ENCODE measurements around the gene EIF4E1B.

Gene EIF4E1B

DNA sequence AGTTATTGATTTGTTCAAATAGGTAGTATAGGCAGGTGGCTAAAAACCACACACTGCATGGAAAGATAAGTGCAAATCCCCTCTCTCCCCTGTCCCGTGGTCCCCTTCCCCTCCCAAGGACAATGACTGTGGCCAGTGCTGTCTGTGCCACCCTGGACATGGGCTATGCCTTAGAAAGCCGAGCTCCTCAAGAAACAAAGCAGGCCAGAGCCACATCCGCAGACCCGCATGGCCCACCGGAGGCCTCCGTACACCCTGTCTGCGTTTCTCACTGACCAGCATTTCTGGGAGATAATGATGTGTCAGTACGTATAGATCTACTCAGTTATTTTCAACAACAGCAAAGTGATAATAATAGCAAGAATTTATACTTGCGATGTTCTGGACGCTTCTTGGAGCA is 33.1 kb downstream of the EIF4E1B start:
- no peak for DNase-seq
- ATAC-seq, result no peak

DNA sequence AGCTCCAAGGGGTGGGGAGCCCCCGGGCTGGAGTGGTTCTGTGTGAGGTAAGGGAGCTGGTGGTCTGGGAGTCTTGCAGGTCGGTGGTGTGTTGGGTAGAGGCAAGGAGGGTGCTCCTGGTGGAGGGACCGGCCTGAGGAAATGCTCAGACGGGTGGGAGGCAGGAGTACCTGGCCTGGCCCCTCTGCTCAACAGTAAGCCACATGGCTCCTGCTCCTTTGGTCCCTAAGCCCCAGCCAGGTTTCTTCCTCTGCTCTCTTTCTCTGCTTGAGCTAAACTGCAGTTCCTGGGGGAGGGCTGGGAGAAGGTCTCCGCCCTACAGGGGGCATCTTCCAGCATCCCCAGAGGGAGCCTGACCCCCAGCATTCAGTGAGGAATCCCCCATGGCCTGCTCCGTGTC is 34.0 kb downstream of the EIF4E1B start:
- no peak for ATAC-seq
- no peak for DNase-seq

DNA sequence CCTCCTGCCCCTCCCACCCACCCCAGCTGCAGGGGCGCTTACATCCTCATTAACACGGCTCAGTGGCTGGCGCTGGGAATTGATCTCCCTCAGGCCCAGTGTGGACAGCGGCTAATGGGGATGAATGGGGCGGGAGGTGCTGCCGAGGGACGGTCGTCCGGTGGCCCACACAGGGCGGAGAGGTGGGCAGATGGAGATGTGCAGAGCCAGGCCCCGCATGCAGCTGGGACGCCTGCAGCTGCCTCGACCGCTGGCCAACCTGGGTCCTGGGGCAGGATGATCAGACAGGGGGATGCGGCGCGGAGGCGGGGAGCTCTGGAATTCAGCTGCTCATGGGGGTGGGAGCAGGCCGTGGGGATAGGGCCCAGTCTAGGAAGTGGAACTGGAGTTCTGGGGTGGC is 34.4 kb downstream of the EIF4E1B start:
- ATAC-seq (no peak), DNase-seq (no peak)

DNA sequence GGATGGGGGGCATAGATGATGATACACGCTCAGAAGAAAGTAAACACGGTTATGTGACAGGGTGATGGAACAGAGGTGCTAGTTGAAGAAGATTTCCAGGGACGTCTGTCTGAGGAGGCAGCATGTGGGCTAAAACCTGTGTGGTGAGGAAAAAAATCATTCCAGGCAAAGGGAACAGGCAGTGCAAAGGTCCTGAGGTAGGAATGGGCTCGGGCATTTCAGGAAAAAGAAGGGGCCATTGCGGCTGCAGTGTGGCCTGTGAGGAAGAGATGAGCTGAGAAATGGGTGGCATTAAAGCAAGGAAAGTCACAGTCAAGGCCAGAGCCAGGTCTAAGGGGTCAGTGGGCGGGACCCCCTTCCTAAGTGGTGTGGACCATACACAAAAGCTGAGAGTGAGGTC is 35.0 kb downstream of the EIF4E1B start:
- ATAC-seq (no peak), DNase-seq (no peak)

DNA sequence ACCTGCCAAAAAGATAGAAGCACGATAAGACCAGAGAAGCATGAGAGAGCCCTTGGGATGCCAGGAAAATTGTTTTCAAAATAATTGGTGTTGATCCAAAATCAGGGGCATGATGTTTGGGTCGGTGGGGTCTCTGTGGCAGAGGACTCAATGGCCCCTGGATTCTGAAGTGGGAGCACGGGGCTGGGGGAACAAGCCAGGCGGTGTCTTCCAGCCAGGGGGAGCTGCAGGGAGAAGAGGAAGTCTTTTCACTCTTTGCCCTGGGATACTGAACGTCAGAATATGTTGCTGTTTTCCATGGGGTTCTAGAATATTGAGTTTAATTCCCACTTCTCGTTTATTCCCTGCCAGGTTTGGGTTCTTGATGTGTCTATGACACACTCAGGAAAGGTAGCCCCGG is 37.2 kb downstream of the EIF4E1B start:
- DNase-seq (no peak), ATAC-seq (no peak)

DNA sequence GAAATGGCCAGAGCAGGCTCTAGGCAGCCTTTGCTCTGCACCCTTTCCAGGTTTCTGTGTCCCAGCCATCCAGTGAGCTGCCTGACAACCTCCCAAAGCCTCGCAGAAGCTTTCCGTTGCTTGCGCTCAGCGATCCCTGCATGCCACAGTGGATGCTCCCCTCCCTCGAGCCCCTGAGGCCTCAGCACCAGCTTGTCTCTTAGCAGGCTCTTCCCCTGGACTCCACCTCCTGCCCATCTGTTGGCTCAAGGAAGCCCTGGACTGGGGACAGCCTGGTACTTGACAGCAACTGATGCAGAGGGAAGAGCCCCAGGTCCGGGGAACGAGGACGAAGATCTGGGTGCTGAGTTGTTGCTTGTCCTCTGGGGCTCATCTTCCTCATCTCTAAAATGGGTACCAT is 40.0 kb downstream of the EIF4E1B start:
- DNase-seq, result no peak
- no peak for ATAC-seq

DNA sequence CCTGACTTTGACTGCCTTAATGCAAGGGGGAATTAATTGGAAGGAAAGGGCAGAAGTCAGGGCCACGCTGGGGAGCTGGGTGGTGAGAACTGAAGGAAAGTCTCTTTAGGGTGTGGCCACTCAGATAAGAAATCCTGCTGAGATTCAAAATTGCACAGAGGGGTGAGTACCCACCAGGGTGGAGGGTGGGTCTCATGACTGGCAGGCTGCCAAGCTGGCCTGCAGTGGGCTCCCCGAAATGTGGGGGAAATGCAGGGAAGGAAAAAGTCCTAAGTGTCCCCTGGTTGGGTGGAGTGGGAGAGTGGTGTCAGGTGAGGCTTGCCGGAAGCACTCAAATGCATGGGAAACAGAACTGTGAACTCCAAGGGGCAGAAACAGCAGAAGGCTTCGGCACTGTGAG is 40.9 kb downstream of the EIF4E1B start:
- no peak for DNase-seq
- no peak for ATAC-seq

DNA sequence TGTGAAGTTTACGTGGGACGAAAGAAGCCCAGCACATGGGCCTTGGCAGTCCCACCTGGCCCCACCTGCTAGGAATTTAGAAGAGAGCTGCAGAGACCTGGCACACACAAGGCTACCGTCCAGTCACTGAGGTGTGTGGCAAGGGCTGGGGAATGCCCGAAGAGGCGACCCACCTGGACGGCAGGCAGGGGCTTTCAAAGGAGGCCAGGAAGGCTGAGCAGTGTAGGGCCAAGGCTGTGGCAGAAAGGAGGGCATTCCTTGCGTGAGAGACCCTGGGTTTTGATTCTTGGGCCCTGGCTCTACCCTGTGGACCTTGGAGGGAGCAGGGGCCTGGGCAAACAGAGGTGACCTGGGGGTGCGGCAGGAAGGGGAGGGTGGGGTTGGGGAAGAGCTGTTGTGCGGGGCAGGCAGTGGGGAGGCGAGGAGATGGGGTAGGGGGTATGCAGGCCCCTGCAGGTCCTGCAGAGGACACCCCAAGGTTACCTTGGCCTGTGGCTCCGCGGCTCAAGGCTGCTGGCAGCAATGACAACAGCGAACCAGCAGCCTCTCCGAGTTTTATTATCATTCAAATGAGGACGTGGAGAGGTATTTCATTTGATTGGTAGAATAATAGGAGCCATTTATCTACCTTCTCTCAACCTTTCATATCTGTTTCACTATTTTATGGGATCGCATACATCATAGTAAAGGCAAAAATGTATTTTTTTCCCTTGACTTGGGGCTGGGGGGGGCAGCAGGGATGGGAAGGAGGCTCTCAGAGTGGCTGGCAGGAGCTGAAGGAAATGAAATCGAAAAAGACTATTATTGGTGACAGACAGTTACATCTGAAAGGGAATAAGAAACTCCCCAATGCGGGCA is 41.6 kb downstream of the EIF4E1B start:
- ATAC-seq, result no peak

DNA sequence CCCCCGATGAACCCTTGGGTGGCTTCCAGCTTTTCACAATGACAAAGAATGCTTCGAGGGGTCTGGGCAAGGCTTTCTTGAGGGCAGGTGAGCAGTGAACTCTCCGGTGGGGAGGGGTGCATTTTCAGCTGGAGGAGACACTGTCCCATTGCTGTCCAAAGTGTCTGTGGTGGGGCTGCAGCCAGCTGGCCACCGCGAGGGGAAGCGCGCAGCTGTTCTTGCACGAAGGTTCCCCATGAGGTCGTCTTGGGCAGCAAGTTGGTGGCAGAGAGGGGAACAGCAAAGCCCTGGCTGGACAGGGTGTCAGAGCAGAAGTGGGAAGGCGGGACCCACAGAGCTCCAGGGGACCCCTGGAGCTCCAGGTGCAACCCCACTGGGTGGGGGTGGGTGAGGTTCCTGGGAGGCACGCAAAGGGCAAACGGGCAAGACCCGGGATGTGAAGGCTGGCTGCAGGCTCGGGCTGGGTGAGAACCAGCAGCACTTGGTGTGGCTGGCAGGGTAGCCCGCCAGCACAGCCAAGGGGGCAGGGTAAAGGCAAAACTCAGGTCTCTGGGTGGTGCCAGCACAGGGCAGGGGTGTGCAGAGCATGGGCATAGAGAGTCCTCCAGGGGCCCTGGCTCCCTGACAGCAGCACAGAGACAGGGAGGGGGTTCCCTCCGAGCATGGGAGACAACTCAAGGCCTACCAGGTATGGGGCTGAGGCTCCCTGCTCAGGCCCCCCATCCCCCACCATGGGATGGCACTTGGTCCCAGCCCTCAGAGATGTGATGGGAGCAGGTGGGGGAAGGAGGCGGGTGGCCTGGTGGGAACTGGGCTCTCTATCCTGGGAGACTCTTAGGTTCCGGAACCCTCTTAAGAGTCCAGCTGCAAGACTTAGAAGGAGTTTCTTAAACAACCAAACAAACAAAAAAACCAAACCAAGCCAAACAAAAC is 43.4 kb downstream of the EIF4E1B start:
- DNase-seq, result no peak
- no peak for ATAC-seq

More for the DNA sequence above, 41.6 kb downstream of the EIF4E1B start:
- no peak for DNase-seq

DNA sequence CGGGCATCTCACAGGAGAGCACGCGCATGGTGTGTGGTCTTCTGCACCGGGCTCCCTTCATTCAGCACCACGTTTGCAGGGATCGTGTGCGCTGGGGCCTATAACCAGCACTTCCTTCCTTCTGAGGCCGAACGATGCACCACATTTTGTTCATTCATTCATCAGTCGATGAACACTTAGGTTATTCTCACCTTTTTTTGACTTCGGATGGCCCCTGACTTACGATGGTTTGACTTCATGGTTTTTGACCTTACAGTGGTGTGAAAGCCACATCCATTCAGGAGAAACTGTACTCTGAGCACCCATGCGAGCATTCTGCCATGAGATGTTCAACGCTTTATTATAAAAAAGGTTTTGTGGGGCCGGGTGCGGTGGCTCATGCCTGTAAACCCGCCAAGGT is 44.3 kb downstream of the EIF4E1B start:
- ATAC-seq (no peak), DNase-seq (no peak)

DNA sequence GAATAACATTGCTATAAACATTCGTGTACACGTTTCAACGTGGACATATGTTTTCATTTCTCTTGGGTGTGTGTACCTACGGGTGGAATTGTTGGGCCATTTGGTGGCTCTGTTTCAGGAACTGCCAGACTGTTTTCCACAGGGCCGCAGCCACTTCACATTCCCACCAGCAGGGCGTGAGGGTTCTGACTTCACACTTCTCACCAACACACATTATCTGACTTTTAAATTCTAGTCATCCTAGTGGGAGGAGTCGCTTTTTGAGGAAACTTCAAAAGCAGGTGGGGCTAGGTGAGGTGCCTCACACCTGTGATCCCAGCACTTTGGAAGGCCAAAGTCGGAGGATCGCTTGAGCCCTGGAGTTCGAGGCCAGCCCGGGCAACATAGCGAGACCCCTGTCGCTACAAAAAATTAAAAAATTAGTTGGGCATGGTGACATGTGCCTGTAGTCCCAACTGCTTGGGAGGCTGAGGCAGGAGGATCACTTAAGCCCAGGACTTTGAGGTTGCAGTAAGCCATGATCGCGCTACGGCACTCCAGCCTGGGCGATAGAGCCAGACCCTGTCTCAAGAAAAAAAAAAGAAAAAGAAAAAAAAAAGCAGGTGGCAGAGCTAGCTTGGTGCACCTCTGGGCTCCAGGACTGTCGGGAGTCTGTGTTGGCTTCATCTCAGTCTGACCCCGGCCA is 45.3 kb downstream of the EIF4E1B start:
- DNase-seq, result no peak
- ATAC-seq, result no peak

DNA sequence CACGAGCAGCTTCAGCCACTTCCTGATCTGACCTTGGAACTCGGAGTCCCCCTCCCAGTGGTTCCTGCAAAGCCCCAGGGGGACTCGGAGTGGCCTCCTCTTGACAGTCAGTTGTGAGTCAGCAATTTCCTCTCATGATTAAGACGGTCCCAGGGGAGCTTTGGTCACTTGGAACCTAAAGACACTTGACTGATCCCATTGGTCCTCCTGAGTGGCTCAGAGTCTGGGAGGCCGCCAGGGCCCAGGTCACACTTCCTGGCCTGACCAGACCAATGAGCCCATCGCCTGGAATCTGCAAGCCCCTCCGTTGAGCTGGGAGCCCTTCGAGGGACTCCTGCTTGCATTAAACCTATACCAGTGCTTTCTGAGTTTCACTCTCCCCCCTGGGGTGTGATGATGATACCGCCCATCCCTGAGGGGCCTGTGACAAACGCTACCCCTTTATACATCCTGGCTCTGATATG is 45.9 kb downstream of the EIF4E1B start:
- no peak for DNase-seq
- ATAC-seq, result no peak

DNA sequence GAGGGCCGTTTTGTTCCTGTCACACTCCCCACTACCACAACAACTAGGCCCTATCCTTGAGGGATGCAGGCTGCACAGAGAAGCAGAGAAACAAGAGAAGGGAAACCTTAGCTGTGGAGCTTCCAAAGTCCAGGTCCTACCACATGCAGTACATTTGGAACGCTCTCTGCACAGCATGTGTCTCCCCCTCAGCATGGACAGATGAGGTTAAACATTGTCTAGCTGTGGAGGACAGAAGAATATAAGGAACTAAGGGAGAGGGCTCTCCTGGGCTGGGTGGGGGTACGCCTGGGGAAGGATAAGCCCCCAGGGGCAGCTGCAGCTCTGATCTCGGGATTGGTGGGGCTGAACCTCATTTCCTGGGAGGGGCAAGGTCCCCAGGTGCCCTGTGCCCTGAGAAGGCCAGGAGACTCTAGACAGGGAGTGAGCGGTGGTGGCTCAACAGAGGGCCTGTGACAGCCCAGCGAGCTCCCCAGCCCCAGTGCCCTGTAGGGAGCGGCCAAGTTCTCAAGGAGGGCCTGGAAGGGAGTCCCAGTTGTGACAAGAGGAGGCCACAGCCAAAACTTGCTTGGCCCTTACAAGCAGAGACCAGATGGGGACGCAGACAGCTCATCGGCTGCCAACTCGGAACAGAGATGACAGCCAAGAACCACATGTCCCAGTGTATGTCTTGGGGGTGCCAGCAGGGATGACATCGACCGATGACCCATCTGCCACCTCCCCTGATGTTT is 46.9 kb downstream of the EIF4E1B start:
- DNase-seq (no peak), ATAC-seq (no peak)

DNA sequence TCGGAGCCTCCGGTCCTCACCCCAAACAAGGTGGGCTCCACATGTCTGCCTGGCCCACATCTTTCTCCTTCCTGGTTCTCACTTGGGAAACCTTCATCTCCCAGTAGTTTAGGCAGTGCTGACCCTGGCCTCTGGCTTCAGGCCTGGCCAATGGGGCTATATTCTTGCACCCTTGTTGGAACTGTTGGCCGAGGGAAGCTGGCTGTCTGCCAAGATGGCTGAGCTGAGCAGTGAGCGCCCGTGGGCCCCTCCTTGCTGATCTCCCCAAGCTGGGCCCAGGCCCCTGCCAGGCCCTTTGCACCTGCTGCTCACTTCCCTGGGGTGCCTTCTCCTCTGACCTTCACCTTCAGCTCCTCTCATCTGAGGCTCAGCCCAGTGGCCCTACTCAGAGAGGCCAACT is 48.1 kb downstream of the EIF4E1B start:
- ATAC-seq, result no peak
- DNase-seq, result no peak

DNA sequence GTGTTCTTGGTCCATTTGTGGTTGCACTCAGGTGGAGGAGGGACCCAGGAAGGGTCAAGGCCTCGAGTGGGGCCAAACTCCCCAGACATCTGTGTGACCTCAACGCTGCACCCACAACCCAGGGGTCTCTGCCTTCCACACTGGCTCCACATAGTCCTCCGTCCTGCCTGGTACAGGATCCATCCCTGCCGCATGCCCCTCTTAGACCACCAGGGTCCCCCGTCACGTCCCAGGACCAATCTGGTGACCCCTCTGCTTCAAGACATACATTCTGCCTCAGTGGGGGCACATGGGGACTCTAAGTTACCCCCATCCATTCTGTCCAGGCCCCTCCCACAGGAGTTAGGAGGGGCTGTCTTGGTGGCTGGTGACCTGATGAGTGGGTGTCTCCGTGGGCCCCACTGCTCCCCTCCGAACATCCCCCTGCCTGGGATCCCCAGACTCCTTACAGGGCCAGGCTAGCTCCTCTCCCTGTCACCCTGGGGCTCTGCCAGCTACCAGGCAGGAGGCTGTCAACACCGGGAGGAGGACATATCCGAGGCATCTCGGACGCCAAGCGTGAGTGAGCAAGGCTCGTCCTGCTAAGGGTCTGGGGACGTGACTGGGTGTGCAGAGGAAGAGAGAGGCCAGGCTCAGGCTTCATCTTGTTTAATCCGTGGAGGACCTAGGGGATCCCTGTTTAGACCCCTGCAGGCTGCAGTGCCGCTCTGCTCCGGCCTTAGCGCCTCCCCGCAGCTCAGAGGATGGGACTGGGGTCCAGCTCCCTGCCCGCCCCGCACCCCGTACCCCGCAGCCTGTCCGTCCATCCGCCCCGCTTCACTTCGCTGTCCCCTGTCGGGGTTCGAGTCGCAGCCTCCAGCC is 49.1 kb downstream of the EIF4E1B start:
- ATAC-seq (peak; percentile 16), DNase-seq (no peak)

DNA sequence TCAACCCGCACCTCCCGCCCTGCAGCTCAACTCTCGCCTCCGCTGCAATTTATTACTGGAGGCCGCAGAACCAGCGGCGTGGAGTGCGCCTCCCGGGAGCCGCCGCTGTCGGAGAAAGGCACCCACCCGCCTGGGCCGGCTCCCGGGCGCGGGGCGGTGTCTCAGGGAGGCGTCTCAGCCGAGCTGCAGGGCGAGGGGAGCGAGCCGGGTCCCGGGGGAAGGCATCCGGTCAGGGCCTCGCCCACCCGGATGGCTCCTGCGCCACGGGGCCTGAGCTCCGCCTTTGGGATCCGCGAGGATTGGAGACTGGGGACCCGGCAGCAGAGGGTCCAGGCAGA is 49.7 kb downstream of the EIF4E1B start:
- ATAC-seq, result no peak
- no peak for DNase-seq

DNA sequence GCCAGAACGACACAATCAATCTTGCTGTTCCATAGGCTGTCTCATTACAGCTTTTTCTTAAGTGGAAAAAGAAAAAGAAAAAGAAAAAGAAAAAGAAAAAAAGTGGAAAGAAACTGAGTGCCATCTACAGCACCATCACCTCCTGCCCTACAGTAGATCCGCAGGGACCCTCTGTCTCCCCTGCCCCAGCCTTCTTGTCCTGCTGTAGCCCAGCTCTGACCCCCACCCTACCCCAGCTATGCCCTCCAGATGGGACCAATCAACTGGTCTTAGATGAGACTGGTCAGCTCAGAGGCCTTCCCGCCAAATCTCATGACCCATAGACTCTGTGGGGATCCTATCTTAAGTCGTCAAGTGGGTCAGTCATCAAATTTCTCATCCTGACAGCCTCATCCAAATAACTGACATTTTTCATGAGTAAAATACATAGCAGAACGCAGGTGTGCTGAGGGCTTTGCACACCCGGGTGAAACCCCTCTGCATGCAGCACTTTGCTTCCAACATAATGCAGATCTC is 51.6 kb downstream of the EIF4E1B start:
- no peak for DNase-seq
- ATAC-seq, result no peak

DNA sequence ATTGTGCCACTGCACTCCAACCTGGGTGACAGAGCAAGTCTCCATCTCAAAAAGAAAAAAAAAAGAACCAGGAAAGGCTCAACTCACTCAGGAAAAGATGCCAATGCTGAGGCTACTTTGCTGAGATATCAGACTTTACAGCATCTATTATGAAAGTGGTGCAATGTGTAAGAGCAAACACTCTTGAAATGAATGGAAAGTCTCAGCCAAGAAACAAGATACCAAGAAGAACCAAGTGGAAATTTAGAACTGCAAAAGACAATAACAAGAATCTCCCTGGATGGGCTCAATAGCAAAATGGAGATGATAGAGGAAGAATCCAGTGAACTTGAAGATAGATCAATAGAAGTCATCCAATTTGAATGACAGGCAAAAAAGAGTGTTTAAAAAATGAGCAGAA is 54.5 kb downstream of the EIF4E1B start:
- DNase-seq (no peak), ATAC-seq (no peak)

DNA sequence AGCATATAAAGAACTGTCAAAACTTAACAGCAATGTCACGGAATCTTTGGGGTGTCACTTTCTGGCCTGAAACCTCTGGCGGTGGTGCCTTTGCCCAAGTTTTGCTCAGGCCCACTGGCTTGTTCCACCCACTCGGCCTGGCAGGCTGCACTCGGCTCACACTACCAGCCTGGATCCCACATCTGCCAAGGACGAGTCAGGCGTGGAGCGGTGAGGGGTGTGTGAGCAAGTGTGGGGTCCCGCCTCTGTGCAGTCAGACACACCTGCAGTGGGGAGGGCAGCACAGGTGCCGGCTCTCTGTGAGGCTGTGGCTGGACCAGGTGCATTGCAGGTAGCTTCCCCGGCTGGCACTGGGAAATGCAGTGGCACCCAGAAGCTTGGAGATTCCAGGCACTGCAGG is 56.8 kb downstream of the EIF4E1B start:
- DNase-seq, result no peak
- ATAC-seq, result no peak

DNA sequence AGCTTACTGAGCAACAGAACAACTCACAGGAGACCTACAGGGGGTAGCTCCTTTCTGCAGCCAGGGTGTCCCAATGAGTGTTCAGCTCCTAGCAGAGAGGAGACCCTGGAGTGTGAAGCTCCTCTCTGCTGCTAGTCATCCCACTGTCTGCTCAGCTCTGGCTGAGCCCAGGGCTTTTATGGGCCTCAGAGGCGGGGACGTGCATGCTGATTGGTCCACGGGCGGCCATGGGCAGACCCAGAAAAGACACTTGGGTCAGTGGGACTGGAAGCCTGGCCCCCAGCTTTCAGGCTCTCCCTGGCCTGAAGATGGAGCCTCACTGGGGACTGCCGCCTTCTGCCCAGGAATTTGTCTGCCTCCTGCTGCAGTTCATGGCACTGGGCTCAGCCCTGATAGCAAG is 57.4 kb downstream of the EIF4E1B start:
- no peak for DNase-seq
- ATAC-seq, result no peak

DNA sequence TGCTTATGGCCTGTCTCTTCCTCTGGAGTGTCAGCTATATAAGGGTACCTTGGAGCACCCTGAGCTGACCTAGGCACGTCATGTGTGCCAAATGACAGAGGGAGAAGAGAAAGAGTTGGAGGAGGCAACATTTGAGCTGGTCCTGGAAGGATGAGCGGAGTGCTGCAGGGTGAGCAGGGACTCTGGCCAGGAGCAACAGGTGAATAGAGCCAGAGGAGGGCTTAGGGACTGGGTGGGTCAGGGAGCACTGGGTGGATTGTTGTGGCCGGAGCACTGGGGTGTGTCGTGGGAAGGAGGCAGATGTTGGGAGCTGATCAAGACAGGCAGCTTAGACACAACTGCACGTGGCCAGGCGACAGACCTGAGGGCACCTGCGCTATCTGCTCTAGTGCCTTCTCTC is 60.4 kb downstream of the EIF4E1B start:
- no peak for DNase-seq
- no peak for ATAC-seq

All from stimulated activated naive CD8-positive, alpha-beta T cell treated with anti-CD3 and anti-CD28 coated beads, Interleukin-15, Interleukin-2, amounts not matched to agents 100 U/mL and 50 U/mL, for 24 hours (primary cell).